GM10266 (cell line): Measurements from ENCODE around the gene BAIAP2L1.

Source experiments
- DNase-seq: peaks from one replicate; pipeline ENCODE4 v3.0.0; 2012; ENCODE audit errors: extremely low spot score
- CTCF ChIP-seq: IDR thresholded peaks from 2 replicates; pipeline ENCODE4 v1.5.1; 2012; ENCODE audit warnings: mild to moderate bottlenecking, low read depth; ENCODE audit not compliant: control insufficient read depth, insufficient read depth; ENCODE audit errors: missing control alignments

BAIAP2L1 gene

DNA sequence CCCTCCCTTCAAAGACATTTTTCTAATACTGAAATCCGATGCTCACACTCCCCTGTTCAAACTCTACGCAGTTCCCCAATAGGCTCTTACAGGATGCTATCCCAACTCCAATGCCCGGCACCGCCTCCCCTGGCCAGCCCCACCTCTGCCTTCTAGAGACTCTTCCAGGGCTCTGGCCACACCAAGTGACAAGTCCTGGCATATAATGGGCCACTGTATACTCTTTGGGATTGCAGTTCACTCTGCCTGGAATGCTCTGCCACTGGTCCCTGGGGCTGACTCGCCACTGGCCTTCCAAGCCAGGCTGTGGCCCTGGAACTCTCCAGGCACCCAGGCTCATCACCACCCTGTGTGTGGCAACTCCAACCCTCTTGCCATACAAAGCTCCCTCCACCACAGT lies 122.5 kb downstream of the BAIAP2L1 start:
- DNase-seq: no peak
- TF ChIP-seq CTCF: no peak

DNA sequence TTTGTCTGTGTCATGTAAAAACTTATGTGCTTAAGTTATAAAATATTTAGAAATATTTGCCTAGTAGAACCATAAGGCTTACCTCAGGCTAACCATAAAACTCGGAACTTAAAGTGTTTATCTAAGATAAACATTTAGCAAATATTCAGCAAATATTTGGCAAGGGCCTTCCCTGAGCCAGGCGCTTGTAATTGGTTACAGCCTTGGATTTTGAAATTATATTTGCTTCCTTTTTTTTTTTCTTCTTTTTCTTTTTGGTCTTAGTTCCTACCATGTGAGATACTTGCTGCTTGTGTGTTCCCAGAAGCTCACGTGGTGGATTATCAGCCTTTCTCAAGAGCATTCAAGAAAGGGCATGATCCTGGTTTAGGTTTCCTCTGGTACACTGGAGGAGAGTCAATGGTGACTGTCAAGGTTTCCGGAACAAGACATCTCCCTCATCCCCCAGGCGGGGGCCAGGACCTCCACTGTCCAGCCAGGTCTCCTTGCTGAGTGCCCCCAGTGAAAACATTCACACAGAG lies 124.6 kb downstream of the BAIAP2L1 start:
- DNase-seq: no peak
- TF ChIP-seq CTCF: no peak

- no peak for DNase-seq
- no peak for TF ChIP-seq CTCF
Observed at GRCh38 chr7:98267303-98267702, 133.6 kb downstream of the BAIAP2L1 start.

DNA sequence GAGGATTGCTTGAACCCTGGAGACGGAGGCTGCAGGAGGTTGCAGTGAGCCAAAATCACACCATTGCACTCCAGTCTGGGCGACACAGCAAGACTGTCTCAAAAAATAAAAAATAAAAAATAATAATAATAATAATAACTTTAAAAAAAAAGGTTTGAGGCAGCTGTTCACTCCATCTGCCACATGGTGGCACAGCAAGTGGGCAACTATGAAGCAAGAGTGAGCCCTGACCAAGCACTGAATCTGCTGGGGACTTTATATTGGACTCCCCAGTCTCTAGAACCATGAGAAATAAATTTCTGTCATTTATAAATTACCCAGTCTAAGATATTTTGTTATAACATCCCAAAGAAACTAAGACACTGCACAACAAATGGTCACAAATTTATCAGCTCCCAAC lies 134.1 kb downstream of the BAIAP2L1 start:
- no peak for DNase-seq
- peak; percentile 11 for TF ChIP-seq CTCF

DNA sequence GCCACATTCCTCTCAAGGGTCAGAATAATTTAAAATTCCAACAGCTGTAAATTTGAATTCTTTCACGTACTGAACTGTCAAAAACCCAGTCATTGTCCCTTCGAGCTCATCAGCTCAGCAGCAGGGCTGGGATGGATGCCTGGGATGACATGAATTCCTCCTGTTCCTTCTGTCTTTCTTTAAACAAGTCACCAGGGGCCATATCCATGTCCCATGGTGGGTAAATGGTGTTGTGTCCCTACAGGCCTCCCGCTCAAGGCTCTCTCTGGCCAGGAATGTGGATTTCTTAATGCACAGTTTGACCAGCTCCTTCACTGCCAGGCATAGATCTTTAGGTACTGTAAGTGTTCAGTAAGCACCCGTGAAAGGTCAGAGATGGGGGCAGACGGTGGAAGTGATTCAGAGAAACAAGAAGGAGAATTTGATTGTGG lies 135.0 kb downstream of the BAIAP2L1 start:
- DNase-seq: no peak
- TF ChIP-seq CTCF: no peak

DNA sequence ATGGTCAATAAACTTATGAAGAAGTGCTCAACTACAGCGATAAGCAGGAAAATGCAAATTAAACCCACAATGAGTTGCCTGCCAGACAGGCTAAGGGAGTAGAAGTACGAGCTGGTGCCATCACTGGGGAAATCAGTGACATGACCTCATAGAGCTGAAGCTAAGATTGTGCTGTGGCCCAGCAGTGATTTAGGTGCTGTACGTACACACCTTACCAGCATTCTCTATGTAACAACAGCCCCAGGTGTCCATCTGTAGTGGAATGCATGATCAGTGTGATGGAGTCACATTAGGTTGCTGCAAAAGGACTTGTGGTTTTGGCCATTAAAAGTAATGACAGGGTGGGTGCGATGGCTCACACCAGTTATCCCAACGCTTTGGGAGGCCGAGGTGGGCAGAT lies 143.2 kb downstream of the BAIAP2L1 start:
- no peak for DNase-seq

GRCh38 chr7:98256431-98256830 lies 144.5 kb downstream of the BAIAP2L1 start:
- no peak for TF ChIP-seq CTCF
- DNase-seq: no peak

More for the DNA sequence above, 143.2 kb downstream of the BAIAP2L1 start:
- no peak for TF ChIP-seq CTCF
